Mucosa of stomach (tissue), 1 donor: ENCODE results near the gene RUFY1.
"Not testable (repeated sequence)": the region's sequence is repeated elsewhere in the genome, so short reads cannot be mapped to it uniquely, and the experiment has no call there.

Experiments
- H3K27me3 ChIP-seq: one replicate; pipeline ENCODE4 v1.7.0; 2013; ENCODE audit warnings: mild to moderate bottlenecking, low read length; ENCODE audit not compliant: control insufficient read depth, insufficient read depth
- H3K36me3 ChIP-seq: one replicate; pipeline ENCODE4 v1.7.0; 2013; ENCODE audit warnings: low read length; ENCODE audit not compliant: control insufficient read depth, insufficient read depth
- H3K4me1 ChIP-seq: one replicate; pipeline ENCODE4 v1.7.0; 2013; ENCODE audit warnings: mild to moderate bottlenecking, low read length; ENCODE audit not compliant: control insufficient read depth, insufficient read depth
- H3K4me3 ChIP-seq: one replicate; pipeline ENCODE4 v1.7.0; 2013; ENCODE audit warnings: low read length
- H3K9ac ChIP-seq: one replicate; pipeline ENCODE4 v1.7.0; 2013; ENCODE audit warnings: mild to moderate bottlenecking, low read length, moderate library complexity
- H3K9me3 ChIP-seq: one replicate; pipeline ENCODE4 v1.7.0; 2013; ENCODE audit warnings: mild to moderate bottlenecking, low read length, moderate library complexity; ENCODE audit not compliant: control insufficient read depth
- donor health status: Pancreatic carcinoma.

RUFY1 gene

GRCh38 chr5:179641745-179642144 lies 91.4 kb downstream of the RUFY1 start:
- H3K36me3 ChIP-seq, H3K9me3 ChIP-seq, H3K9ac ChIP-seq, H3K4me1 ChIP-seq, H3K4me3 ChIP-seq, H3K27me3 ChIP-seq: not testable (repeated sequence)

DNA sequence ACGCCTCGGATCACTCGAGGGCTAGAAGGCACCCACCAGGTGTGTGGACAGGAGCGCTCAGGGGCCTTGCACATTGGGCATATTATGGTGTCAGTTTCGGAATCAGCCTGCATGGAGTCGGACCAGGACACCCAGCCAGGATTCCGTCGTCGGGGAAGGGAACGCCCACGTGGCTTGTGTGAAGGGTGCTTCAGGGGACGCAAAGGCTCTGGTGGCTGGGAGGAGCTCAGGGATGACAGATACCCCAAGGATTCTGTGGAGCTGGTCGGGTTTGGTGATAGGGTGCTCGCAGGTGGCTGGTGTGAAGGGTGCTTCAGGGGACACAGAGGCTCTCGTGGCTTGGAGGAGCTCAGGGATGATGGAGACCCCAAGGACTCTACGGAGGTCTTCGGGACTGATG lies 92.3 kb downstream of the RUFY1 start:
- not testable (repeated sequence) for H3K4me3 ChIP-seq, H3K9ac ChIP-seq, H3K36me3 ChIP-seq, H3K9me3 ChIP-seq, H3K4me1 ChIP-seq, H3K27me3 ChIP-seq

GRCh38 chr5:179643141-179643920 lies 93.0 kb downstream of the RUFY1 start:
- H3K4me1 ChIP-seq, H3K9ac ChIP-seq, H3K4me3 ChIP-seq, H3K27me3 ChIP-seq, H3K36me3 ChIP-seq, H3K9me3 ChIP-seq: not testable (repeated sequence)

DNA sequence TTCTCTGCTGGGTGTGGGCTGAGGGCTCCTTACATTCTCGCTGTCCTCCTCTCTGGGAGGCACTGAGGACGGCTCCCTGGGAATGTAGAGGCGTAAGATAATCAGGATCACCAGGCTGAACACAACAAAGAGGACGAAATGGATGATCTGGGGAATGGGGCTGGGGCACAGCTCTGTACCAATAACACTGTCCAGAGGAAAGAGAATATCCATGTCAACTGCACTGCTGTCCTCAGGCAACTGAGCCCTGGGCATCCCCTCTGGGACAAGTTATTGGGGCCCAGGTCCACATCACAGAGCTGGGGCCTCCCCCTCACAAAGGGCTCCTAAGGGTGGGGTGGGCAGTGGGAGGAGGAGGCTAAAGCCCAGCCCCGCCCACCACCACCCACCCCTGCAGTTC lies 94.4 kb downstream of the RUFY1 start:
- H3K4me3 ChIP-seq, H3K36me3 ChIP-seq, H3K9ac ChIP-seq, H3K27me3 ChIP-seq, H3K9me3 ChIP-seq, H3K4me1 ChIP-seq: not testable (repeated sequence)

DNA sequence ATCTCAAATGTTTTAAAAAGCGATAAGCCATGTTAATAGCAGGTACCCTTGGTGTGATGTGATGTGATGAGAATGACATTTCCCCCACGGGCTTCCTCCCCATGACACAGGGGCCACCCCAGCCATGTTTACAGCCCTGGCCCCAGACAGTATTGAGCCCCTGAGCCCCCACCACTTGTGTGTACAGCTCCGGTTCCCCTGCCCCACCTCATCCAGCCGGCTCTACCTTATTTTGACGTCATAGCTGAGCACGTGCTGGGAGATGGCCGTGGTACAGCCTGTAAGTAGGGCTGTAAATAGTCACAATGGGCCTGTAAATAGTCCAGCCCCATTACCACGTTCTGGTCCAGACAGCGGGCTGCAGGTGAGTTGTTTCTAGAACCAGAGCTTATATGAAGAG lies 98.1 kb downstream of the RUFY1 start:
- H3K9ac ChIP-seq, result no peak overlapping the region
- no peaks in the 10 kb centered on the region for H3K27me3 ChIP-seq
- no peaks in the 10 kb centered on the region for H3K9me3 ChIP-seq
- no peaks in the 10 kb centered on the region for H3K36me3 ChIP-seq
- no peaks in the 10 kb centered on the region for H3K4me1 ChIP-seq
- H3K4me3 ChIP-seq, result no peak overlapping the region

DNA sequence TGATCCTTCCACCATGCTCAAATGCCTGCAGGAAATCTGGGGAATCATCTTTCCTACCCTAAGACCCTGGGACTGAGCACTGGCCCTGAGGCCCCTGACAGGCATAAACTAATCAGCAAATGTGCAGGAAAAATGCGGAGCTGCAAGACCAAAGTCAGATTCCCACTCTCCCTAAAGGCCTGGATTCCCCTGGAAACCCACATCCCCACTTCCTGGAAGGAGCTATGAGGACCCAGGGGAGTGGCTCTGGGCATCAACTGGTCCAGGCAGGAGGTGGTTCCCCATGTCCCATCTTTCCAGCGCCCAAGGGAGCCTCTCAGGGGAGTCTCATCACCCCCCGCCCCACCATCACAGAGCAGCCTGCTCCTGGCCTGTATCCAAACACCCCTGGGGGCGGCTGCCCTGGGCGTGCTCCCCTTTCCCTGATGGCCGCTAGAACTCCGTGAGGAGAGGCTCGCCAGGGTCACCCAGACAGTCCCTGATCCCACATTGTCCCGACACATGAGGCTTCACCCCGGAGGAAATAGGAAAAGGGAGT lies 98.9 kb downstream of the RUFY1 start:
- H3K27me3 ChIP-seq, H3K36me3 ChIP-seq, H3K4me1 ChIP-seq, H3K9me3 ChIP-seq, H3K9ac ChIP-seq, H3K4me3 ChIP-seq: not testable (repeated sequence)

DNA sequence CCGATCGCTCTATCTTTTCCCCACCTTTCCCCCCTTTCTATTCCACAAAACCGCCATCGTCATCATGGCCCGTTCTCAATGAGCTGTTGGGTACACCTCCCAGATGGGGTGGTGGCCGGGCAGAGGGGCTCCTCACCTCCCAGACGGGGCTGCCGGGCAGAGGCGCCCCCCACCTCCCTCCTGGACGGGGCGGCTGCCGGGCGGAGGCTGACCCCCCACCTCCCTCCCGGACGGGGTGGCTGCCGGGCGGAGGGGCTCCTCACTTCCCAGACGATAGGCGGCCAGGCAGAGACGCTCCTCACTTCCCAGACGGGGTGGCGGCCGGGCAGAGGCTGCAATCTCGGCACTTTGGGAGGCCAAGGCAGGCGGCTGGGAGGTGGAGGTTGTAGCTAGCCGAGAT lies 99.9 kb downstream of the RUFY1 start:
- not testable (repeated sequence) for H3K9me3 ChIP-seq, H3K4me3 ChIP-seq, H3K36me3 ChIP-seq, H3K4me1 ChIP-seq, H3K27me3 ChIP-seq, H3K9ac ChIP-seq

DNA sequence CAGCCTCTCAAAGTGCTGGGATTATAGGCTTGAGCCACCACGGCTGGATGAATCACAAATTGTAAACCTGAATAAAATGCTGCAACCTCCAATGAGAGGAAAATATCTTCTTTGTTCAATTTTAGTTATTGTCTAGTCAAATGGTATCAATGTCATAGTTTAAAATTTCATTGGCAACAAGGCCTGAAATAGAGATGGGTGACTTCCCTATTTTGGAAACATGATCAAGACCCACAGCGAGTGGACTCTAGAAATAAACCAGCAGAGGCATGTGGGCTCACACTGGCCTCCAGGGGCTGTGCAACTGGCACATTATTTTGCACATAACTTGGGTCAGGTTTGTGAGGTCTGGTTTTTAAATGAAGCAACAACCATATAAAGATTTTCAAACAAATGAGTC lies 102.8 kb downstream of the RUFY1 start:
- not testable (repeated sequence) for H3K4me3 ChIP-seq

DNA sequence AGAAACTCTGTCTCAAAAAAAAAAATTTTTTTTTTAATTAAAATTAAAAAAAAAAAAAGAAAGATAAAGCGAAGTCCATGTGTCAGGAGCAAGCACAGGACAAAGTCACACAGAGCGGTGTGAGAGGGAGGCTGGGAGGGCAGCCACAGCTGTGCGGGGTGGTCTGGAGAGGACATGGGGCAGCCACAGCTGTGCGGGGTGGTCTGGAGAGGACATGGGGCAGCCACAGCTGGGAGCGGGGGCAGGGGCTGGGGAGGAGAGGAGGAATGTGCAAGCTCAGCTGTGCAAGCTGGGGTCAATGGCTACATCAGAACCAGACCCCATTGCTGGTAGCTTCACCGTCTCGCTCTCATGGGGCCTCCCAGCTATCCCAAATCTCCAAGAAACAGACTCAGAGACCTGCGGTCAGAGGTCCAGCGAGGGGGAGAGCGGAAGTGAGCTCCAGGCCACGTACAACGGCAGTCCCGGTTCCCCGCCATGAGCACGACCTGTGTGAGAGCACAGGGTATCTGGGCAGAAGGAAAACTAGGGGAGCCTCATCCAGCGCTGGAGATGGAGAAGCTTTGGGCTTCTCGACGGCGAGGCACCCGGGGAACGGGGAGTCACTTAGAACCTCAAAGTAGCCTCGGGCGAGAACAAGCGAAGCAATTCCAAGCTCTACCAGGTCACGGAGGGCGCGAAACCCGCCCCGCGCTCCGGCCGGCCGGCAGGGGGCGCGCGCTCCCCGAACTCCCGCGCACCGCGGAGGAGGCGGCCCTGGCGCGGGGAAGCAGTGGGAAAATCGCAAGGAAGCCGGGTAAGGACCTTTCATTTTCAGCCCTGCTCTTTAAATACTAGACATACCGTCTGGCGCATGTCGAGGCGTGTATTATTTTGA lies 107.2 kb downstream of the RUFY1 start:
- not testable (repeated sequence) for H3K9ac ChIP-seq, H3K9me3 ChIP-seq, H3K36me3 ChIP-seq, H3K27me3 ChIP-seq, H3K4me1 ChIP-seq, H3K4me3 ChIP-seq

More for the DNA sequence above, 102.8 kb downstream of the RUFY1 start:
- not testable (repeated sequence) for H3K4me1 ChIP-seq, H3K9me3 ChIP-seq, H3K36me3 ChIP-seq, H3K9ac ChIP-seq, H3K27me3 ChIP-seq

DNA sequence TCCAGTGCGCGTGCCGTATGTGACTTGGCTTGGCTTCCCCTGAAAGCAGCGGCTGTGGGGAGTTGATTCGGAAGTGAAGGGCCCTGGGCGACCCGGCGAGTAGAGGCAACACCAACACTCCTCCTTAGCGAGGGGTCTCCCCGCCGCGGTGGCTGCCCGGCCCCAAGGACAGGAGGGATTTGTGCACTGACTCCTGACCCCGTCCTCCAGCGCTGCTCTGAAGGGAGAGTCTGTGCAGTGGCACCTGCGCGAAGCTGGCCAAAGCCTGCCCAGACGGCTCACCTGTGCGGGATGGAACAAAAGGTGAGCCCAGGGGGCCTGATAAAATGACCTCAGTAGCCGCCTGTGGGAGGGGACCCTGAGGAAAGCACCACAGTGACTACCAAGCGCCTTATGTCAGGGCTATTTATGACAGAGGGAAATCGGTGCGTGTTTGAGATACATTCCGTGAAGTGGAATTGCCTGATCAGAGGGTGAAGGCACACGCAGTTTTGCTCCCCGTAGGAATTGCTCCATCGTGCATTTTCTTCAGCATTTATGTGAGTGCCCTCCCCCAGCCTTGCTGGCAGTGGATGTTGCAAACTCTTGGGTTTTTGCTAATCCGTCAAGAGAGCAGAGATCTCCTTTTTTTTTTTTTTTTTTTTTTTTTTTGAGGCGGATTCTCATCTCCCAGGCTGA lies 108.0 kb downstream of the RUFY1 start:
- H3K27me3 ChIP-seq, H3K4me3 ChIP-seq, H3K36me3 ChIP-seq, H3K4me1 ChIP-seq, H3K9me3 ChIP-seq: not testable (repeated sequence)
- H3K9ac ChIP-seq, result peak overlapping the region; percentile 66
